Astrocyte (in vitro differentiated cells and primary cell): Measurements from ENCODE around the gene GOLIM4. TPM values are rescaled to one million over a fixed set of nuclear protein-coding genes. Genes with fewer than 3 reads are reported as not detected.

Experiments used
- DNase-seq: peaks from one replicate; pipeline ENCODE4 v3.0.0-alpha.2; 2010; ENCODE audit warnings: low read depth
- FAIRE-seq: peaks from 2 replicates; lab custom pipeline; 2011; peaks lifted over from hg19 to GRCh38; lab: Jason Lieb, UNC
- H2AFZ ChIP-seq: 2 replicates; pipeline ENCODE4 v1.6.0; 2012; ENCODE audit warnings: low read depth, low read length, inconsistent platforms
- H3K27ac ChIP-seq: 2 replicates; pipeline ENCODE4 v1.5.1; 2011; ENCODE audit warnings: low read depth, low read length, inconsistent platforms
- H3K27me3 ChIP-seq: 2 replicates; pipeline ENCODE4 v1.6.0; 2011; ENCODE audit warnings: low read length, inconsistent platforms; ENCODE audit not compliant: insufficient read depth
- H3K36me3 ChIP-seq: 2 replicates; pipeline ENCODE4 v1.5.1; 2011; ENCODE audit warnings: low read length, inconsistent platforms; ENCODE audit not compliant: insufficient read depth
- H3K4me1 ChIP-seq: 2 replicates; pipeline ENCODE4 v1.5.1; 2011; ENCODE audit warnings: low read length, inconsistent platforms; ENCODE audit not compliant: insufficient read depth
- H3K4me2 ChIP-seq: 2 replicates; pipeline ENCODE4 v1.6.0; 2012; ENCODE audit warnings: low read length, inconsistent platforms
- H3K4me3 ChIP-seq: 2 replicates; pipeline ENCODE4 v1.5.1; 2011; ENCODE audit warnings: low read depth, mild to moderate bottlenecking, low read length, inconsistent platforms; ENCODE audit not compliant: insufficient read depth
- H3K79me2 ChIP-seq: 2 replicates; pipeline ENCODE4 v1.6.0; 2012; ENCODE audit warnings: mild to moderate bottlenecking, low read length, inconsistent platforms; ENCODE audit not compliant: insufficient read depth
- H3K9ac ChIP-seq: 2 replicates; pipeline ENCODE4 v1.6.0; 2012; ENCODE audit warnings: mild to moderate bottlenecking, low read length, inconsistent platforms
- H3K9me3 ChIP-seq: 2 replicates; pipeline ENCODE4 v1.5.1; 2012; ENCODE audit warnings: low read depth, mild to moderate bottlenecking, low read length, inconsistent platforms; ENCODE audit not compliant: insufficient read depth
- H4K20me1 ChIP-seq: 2 replicates; pipeline ENCODE4 v1.6.0; 2012; ENCODE audit warnings: low read length, inconsistent platforms; ENCODE audit not compliant: insufficient read depth
- H3K27ac Mint-ChIP-seq: one replicate; pipeline ENCODE4 v1.8.0; 2021; ENCODE audit warnings: mild to moderate bottlenecking, mixed read lengths; ENCODE audit not compliant: unreplicated experiment
- H3K27me3 Mint-ChIP-seq: one replicate; pipeline ENCODE4 v1.8.0; 2021; ENCODE audit warnings: low read depth, mixed read lengths; ENCODE audit not compliant: unreplicated experiment
- H3K36me3 Mint-ChIP-seq: one replicate; pipeline ENCODE4 v1.8.0; 2021; ENCODE audit warnings: low read depth, mixed read lengths; ENCODE audit not compliant: unreplicated experiment
- H3K4me1 Mint-ChIP-seq: one replicate; pipeline ENCODE4 v1.8.0; 2021; ENCODE audit warnings: low read depth, mixed read lengths; ENCODE audit not compliant: unreplicated experiment
- H3K4me3 Mint-ChIP-seq: one replicate; pipeline ENCODE4 v1.8.0; 2021; ENCODE audit warnings: mild to moderate bottlenecking, moderate library complexity, mixed read lengths; ENCODE audit not compliant: unreplicated experiment
- H3K9me3 Mint-ChIP-seq: one replicate; pipeline ENCODE4 v1.8.0; 2021; ENCODE audit warnings: mild to moderate bottlenecking, mixed read lengths; ENCODE audit not compliant: unreplicated experiment
- CTCF ChIP-seq: IDR thresholded peaks from 2 replicates; pipeline ENCODE4 v1.5.1; 2011; ENCODE audit warnings: low read depth, mild to moderate bottlenecking, inconsistent platforms, low read length, moderate library complexity; ENCODE audit not compliant: insufficient read depth
- EZH2 ChIP-seq: IDR thresholded peaks from 2 replicates; pipeline ENCODE4 v1.6.1; 2012; ENCODE audit warnings: mild to moderate bottlenecking, low read length, inconsistent platforms; ENCODE audit not compliant: insufficient read depth
- total RNA-seq: library from RNA; stranded (reverse); gene quantifications from 2 replicates; pipeline ENCODE4 v1.2.1, GENCODE V29; 2021

The GOLIM4 gene
- total RNA-seq, 1 donor from 2014 or later = 51.5 TPM

DNA sequence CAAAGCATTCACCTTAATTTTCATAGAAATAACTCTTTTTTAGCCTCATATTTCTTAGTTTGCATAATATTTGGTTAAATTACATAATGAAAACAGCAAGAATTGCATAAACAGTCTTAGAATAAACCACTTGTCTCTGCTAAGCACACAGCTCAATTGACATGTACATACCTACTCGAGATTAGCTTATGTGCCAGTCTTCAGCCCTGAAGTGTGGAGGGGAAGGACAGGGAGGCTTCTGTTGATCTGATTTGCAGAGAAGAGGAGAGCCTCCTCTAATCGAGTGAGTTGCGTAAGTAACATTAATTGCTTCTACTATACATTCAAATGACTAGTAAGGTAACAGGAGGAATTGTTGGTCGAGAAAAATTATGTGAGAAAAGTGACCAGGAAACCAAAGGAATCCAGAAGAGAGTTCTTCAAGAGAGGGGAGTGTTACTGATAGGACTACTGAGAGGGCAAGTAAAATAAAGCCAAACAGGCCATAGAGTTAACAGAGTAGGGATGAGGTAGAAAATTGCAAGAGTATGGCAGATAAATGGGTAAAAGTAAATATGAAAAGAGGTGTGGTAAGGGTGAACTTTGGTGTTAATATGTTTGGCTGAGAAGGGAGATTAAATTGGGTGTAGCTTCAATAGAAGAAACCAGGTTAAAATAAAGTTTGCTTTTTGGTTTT is 7.1 kb upstream of the GOLIM4 start:
- Histone ChIP-seq H3K27me3 (no peaks in the 10 kb centered on the region), H3K9me3 (no peaks in the 10 kb centered on the region), H3K79me2 (no peaks in the 10 kb centered on the region), H3K4me1 (peaks cover 5% of the 10 kb centered on the region), H3K4me2 (no peak overlapping the region), H3K36me3 (no peaks in the 10 kb centered on the region), H3K27ac (no peak overlapping the region), H4K20me1 (no peaks in the 10 kb centered on the region), H2AFZ (no peak overlapping the region), H3K9ac (no peak overlapping the region), H3K4me3 (no peak overlapping the region)
- no peaks in the 10 kb centered on the region for H3K27me3 Mint-ChIP-seq
- peak; percentile 71 for FAIRE-seq
- no peak overlapping the region for H3K4me3 Mint-ChIP-seq
- TF ChIP-seq CTCF = no peak
- no peak for TF ChIP-seq EZH2
- DNase-seq = no peak
- H3K27ac Mint-ChIP-seq = no peak overlapping the region
- peaks cover 11% of the 10 kb centered on the region for H3K4me1 Mint-ChIP-seq
- H3K36me3 Mint-ChIP-seq = no peaks in the 10 kb centered on the region
- no peaks in the 10 kb centered on the region for H3K9me3 Mint-ChIP-seq

GRCh38 chr3:168100777-168101492 is 5.2 kb upstream of the GOLIM4 start:
- Histone ChIP-seq H3K4me1 (peaks cover 5% of the 10 kb centered on the region), H3K27ac (peak overlapping the region; percentile 11), H3K9ac (no peak overlapping the region), H3K36me3 (no peaks in the 10 kb centered on the region), H3K27me3 (no peaks in the 10 kb centered on the region), H3K9me3 (no peaks in the 10 kb centered on the region), H3K4me3 (no peak overlapping the region), H2AFZ (no peak overlapping the region), H3K79me2 (no peaks in the 10 kb centered on the region), H3K4me2 (peak overlapping the region; percentile 37), H4K20me1 (no peaks in the 10 kb centered on the region)
- no peak overlapping the region for H3K27ac Mint-ChIP-seq
- no peaks in the 10 kb centered on the region for H3K36me3 Mint-ChIP-seq
- H3K9me3 Mint-ChIP-seq = no peaks in the 10 kb centered on the region
- H3K4me3 Mint-ChIP-seq = peak overlapping the region; percentile 5
- FAIRE-seq = peak; percentile 73
- H3K4me1 Mint-ChIP-seq = peaks cover 21% of the 10 kb centered on the region
- TF ChIP-seq CTCF = no peak
- no peak for TF ChIP-seq EZH2
- DNase-seq = peak; percentile 39
- H3K27me3 Mint-ChIP-seq = no peaks in the 10 kb centered on the region

GRCh38 chr3:168097381-168097780 is 1.7 kb upstream of the GOLIM4 start:
- no peaks in the 10 kb centered on the region for H3K36me3 ChIP-seq
- Mint-ChIP-seq H3K27ac (no peak overlapping the region), H3K36me3 (no peaks in the 10 kb centered on the region), H3K4me1 (peaks cover 34% of the 10 kb centered on the region), H3K9me3 (no peaks in the 10 kb centered on the region), H3K4me3 (no peak overlapping the region), H3K27me3 (no peaks in the 10 kb centered on the region)
- H4K20me1 ChIP-seq = peaks cover 23% of the 10 kb centered on the region
- no peak overlapping the region for H2AFZ ChIP-seq
- H3K4me1 ChIP-seq = peaks cover 9% of the 10 kb centered on the region
- no peak overlapping the region for H3K27ac ChIP-seq
- no peaks in the 10 kb centered on the region for H3K9me3 ChIP-seq
- FAIRE-seq = no peak
- H3K9ac ChIP-seq = no peak overlapping the region
- no peaks in the 10 kb centered on the region for H3K27me3 ChIP-seq
- no peak overlapping the region for H3K4me3 ChIP-seq
- no peak overlapping the region for H3K4me2 ChIP-seq
- peaks cover 27% of the 10 kb centered on the region for H3K79me2 ChIP-seq
- DNase-seq = no peak
- TF ChIP-seq CTCF (no peak), EZH2 (no peak)
